Fibroblast of gingiva (primary cell): ENCODE measurements around the gene NFU1.
"Not testable (repeated sequence)": the region's sequence is repeated elsewhere in the genome, so short reads cannot be mapped to it uniquely, and the experiment has no call there.

Experiments used
- DNase-seq: peaks from one replicate; pipeline ENCODE4 v3.0.0-alpha.2; 2011; ENCODE audit warnings: low read depth

Gene NFU1

DNA sequence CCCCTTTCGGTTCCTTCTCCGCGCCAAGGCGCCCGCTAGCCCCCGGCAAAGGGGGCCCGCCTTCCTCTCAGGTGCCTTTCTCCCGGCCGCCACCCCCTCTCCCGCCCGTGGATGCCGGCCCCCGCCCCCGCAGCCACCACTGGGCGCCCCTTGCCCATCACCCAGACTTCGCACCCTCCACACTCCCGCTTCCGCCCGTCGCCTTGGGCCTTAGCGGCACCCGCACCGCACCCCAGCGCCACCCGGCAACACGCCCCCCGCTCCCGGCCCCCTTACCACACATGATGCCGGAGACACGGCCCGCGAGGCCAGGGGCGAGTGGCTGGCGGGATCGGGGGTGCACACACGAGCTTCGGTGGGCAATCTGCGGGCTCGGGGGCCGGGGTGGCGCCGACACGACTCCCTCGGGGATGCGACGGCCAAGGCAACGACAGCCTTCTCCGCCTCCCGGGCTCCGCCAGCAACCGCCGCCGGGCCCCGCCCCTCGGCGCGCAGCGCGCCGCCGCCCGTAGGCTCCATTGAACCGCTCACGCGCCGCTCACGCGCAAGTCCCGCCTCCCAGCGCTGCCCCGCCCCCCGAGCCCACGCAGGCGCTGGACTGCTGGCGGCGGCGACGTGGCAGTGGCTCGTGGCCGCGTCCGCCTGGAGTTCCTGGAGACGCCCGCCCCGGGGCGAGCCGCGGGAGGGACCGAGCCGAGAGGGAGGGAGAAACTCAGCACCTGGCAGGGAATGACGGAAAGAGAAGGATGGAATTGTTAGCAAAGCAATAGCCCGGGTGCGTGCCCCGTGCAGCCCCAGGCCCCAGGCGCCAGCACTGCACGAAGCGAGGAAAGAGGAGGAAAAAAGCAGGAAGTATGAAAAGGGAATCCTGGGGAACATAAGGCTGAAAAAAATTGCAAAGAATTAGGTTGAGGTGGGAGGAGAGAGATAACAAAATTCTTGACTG is 50.2 kb downstream of the NFU1 start, which contains the start of gene GFPT1:
Gene GFPT1 (minus strand): TSS at position 439 of the 946 bp plus-strand sequence. CDS start 156 bp downstream, at position 283.
- DNase-seq, result peak; percentile 95

GRCh38 chr2:69386360-69386759 is 50.9 kb downstream of the NFU1 start:
- DNase-seq, result no peak

DNA sequence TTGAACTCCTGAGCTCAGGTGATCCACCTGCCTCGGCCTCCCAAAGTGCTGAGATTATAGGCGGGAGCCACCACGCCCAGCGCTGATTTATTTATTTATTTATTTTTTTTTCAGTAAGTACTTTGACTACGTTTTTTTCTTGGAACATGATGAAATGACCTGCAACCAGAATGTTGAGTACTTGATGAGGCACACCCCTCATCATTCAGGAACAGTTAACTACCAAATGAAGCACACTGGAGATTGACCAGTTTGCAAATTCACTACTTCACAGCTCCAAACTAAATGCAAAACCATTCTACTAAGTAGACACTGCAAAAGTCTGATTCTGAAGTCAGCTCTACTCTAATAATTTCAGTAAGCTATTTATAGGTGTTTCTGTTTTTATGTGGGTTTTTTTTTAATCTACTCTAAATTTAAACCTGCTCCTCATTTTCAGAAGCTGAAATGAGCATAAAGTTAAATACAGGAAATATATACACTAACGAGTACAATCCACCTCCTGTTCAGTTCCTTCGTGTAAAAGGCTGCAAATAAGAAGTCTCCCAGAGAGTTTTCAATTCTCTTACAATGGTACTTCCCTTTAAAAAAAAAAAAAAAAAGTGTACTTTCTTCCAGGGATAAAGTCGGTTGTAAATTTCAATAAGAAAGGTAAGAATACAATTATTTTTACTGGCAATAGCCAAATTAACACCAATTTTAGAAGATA is 51.6 kb downstream of the NFU1 start:
- peak; percentile 53 for DNase-seq

DNA sequence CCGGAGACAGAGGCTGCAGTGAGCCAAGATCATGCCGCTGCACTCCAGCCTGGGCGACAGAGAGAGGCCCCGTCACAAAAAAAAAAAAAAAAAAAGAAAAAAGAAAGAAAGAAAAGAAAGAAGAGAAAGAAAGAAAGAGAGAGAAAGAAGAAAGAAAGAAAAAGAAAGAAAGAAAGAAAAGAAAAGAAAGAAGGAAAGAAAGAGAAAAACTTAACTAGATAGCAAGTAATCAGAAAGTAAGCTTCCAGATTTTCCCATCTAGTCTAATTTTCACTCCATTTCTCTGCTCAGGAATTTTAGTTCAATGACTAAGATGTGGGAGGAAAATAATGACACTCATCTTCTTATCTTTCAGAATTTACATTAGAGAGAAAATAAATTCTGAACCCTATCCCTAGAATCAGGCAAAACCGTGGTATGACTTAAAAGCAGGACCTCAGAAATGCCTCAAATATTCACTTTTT is 52.6 kb downstream of the NFU1 start:
- no peak for DNase-seq

DNA sequence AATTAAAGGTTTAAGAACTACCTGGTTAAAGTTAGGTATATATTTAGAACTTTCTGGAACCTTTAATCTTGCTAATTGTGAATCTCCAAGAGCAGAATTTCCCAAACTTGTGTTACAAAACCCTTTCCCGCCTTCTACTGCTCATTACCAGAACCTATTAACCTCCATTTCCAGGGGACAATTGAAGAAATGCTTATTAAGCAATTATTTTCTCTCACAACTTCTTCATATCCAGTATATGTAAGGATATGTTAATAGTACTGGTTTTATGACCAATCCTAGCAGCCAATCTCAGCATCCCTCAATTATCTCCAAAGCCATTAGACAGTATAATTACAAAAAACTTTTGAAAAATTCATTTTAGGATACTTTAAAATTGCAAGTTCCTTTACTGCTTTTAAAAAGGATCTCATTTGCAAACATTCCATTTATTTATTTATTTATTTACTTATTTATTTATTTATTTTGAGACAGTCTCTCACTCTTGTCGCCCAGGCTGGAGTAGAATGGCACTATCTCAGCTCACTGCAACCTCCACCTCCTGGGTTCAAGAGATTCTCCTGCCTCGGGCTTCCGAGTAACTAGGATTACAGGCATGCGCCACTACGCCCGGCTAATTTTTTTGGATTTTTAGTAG is 53.9 kb downstream of the NFU1 start:
- DNase-seq, result no peak

- DNase-seq, result no peak
Observed at GRCh38 chr2:69382547-69382946, 54.7 kb downstream of the NFU1 start.

GRCh38 chr2:69381337-69381737 is 55.9 kb downstream of the NFU1 start:
- DNase-seq, result peak; percentile 58

GRCh38 chr2:69380072-69380917 is 56.9 kb downstream of the NFU1 start:
- no peak for DNase-seq

DNA sequence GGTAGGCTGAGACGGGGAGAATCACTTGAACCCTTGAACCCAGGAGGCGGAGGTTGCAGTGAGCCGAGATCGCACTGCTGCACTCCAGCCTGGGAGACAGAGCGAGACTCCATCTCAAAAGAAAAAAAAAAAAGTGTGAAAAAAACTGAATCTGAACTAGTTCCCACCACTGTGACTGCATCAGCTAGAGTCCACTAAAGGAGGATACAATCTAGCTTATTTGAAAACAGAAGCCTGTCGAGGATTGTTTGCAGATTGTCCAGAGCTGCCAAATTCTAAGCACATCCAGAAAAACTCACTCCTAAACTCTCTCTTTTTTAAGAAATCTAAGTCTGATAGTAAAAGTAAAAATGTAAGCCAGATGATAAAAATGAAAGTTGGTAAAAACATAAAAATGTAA is 60.8 kb downstream of the NFU1 start:
- no peak for DNase-seq

- no peak for DNase-seq
Observed at GRCh38 chr2:69375494-69376353, 61.5 kb downstream of the NFU1 start.

- no peak for DNase-seq
Observed at GRCh38 chr2:69372767-69373166, 64.5 kb downstream of the NFU1 start.

DNA sequence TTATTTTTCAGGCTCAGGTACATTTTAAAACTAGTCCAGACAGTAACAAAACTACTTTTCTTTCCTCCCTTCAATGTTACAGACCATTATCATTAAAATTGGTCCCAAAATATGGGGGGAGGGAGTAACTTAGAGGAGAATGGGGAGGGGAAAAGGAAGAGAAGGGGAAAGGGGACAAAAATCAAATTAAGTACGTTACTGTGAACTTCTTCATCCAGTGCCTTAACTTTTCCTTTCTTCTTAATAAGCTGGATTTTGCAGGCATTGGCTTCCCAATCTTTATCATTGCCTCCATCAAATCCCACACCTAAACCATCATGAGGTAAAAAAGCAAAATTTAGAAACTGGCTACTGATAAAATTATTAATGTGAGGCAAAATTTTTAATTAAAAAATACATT is 67.4 kb downstream of the NFU1 start:
- no peak for DNase-seq

GRCh38 chr2:69368588-69368987 is 68.6 kb downstream of the NFU1 start:
- DNase-seq, result no peak

GRCh38 chr2:69359371-69359770 is 77.9 kb downstream of the NFU1 start:
- DNase-seq, result no peak

DNA sequence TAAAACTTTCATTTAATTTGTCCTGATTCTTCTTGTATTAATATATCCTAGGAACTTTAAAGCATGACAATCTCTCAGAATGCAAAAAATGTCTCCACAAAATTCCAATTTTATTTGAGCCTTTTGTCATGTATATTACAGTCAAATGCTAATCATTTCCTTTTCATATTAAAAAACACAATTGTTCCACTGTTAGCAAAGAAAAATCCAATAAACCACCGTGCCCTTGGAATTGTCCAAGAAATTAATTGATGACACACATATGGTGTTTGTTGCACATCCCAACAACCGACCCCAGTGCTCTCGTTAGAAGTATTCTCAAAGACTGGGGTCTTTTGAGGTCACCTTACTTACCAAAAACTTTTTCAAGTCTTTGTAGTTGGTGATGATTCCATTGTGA is 78.3 kb downstream of the NFU1 start:
- no peak for DNase-seq

GRCh38 chr2:69356471-69356870 is 80.8 kb downstream of the NFU1 start:
- DNase-seq, result no peak

- DNase-seq, result not testable (repeated sequence)
Observed at GRCh38 chr2:69354976-69355375, 82.3 kb downstream of the NFU1 start.

DNA sequence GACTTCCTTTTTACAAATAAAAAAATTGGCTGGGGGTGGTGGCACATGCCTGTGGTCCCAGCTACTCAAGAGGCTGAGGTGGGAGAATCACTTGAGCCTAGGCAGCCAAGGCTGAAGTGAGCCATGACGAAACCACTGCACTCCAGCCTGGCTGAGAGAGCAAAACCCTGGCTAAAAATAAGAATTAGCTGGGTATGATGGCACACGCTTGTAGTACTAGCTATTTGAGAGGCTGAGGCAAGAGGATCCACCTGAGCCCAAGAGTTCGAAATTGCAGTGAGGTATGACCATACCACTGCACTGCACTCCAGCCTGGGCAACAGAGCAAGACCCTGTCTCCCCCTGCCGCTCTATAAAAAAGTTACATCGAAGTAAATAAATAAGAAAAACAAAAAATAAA is 83.9 kb downstream of the NFU1 start:
- DNase-seq, result no peak

- DNase-seq, result no peak
Observed at GRCh38 chr2:69348781-69349180, 88.5 kb downstream of the NFU1 start.
